MM.1S (cell line): ENCODE data around the gene CFAP45.

ENCODE experiments used
- EZH2 ChIP-seq: fragments of 300-600 bp; sonication (generic); optimal IDR thresholded peaks from 2 replicates; pipeline ENCODE3; 2017; ENCODE audit warnings: low read depth, mild to moderate bottlenecking, antibody characterized with exemption, low read length, mixed read lengths
- EZH2phosphoT487 ChIP-seq: fragments of 300-600 bp; sonication (generic); IDR thresholded peaks from 2 replicates; pipeline ENCODE4 v1.6.1; 2018; ENCODE audit warnings: antibody characterized with exemption, low read length
- TF ChIP-seq, protein P1 (sequence below): fragments of 300-600 bp; sonication (generic); IDR thresholded peaks from 2 replicates; pipeline ENCODE4 v1.5.1; 2016; ENCODE audit warnings: antibody characterized with exemption, low read length, mixed read lengths

GRCh38 chr1:159869607-159870006 is 30.4 kb downstream of the CFAP45 start:
- no peak for TF ChIP-seq EZH2phosphoT487
- TF ChIP-seq, protein P1, sequence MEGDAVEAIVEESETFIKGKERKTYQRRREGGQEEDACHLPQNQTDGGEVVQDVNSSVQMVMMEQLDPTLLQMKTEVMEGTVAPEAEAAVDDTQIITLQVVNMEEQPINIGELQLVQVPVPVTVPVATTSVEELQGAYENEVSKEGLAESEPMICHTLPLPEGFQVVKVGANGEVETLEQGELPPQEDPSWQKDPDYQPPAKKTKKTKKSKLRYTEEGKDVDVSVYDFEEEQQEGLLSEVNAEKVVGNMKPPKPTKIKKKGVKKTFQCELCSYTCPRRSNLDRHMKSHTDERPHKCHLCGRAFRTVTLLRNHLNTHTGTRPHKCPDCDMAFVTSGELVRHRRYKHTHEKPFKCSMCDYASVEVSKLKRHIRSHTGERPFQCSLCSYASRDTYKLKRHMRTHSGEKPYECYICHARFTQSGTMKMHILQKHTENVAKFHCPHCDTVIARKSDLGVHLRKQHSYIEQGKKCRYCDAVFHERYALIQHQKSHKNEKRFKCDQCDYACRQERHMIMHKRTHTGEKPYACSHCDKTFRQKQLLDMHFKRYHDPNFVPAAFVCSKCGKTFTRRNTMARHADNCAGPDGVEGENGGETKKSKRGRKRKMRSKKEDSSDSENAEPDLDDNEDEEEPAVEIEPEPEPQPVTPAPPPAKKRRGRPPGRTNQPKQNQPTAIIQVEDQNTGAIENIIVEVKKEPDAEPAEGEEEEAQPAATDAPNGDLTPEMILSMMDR: no peak
- no peak for TF ChIP-seq EZH2
